Measurements from ENCODE around the gene LGALS9.
"Not testable (repeated sequence)": the region's sequence is repeated elsewhere in the genome, so short reads cannot be mapped to it uniquely, and the experiment has no call there.

The LGALS9 gene

DNA sequence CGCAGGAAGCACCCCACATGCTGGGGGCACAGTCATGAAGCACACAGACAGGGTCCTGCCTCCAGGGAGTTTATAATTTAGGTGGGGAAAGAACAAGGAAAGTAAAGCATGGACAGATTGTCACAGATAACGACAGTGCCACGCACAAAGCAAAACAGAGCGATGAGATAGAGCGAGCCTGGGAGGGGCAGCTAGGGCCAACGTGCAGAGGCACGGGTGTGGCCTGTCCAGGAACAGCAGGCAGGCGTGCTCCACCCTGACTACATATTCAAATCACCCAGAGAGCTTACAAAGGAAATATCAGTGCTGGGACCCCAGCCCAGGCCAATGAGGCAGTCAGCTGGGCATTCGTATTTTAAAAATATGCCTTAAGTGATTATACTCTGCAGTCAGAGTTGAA lies 16.8 kb downstream of the LGALS9 start:
- no peak overlapping the region for H3K9ac ChIP-seq (ENCODE audit: low read length)
- H3K9me2 ChIP-seq (ENCODE audit: low read depth, low read length), result no peaks in the 10 kb centered on the region
- H3K4me3 ChIP-seq (ENCODE audit: low read depth, low read length, poor library complexity, severe bottlenecking), result no peak overlapping the region
- H3K9me3 ChIP-seq (ENCODE audit: low read length), result no peaks in the 10 kb centered on the region
- H3F3A ChIP-seq (ENCODE audit: insufficient read depth, low read length), result no peaks in the 10 kb centered on the region
- no peaks in the 10 kb centered on the region for H3K79me2 ChIP-seq (ENCODE audit: insufficient read depth, low read length)
- no peak overlapping the region for H3K4me2 ChIP-seq (ENCODE audit: low read length)
- H4K20me1 ChIP-seq (ENCODE audit: insufficient read depth, low read length), result no peaks in the 10 kb centered on the region
- TF ChIP-seq, protein P1, sequence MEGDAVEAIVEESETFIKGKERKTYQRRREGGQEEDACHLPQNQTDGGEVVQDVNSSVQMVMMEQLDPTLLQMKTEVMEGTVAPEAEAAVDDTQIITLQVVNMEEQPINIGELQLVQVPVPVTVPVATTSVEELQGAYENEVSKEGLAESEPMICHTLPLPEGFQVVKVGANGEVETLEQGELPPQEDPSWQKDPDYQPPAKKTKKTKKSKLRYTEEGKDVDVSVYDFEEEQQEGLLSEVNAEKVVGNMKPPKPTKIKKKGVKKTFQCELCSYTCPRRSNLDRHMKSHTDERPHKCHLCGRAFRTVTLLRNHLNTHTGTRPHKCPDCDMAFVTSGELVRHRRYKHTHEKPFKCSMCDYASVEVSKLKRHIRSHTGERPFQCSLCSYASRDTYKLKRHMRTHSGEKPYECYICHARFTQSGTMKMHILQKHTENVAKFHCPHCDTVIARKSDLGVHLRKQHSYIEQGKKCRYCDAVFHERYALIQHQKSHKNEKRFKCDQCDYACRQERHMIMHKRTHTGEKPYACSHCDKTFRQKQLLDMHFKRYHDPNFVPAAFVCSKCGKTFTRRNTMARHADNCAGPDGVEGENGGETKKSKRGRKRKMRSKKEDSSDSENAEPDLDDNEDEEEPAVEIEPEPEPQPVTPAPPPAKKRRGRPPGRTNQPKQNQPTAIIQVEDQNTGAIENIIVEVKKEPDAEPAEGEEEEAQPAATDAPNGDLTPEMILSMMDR (IDR thresholded peaks at IDR 0.05; ENCODE audit: low read length), result no peak
- H3K27ac ChIP-seq (ENCODE audit: low read depth, low read length, poor library complexity, severe bottlenecking), result no peak overlapping the region
- H3K36me3 ChIP-seq (ENCODE audit: insufficient read depth, low read length), result no peaks in the 10 kb centered on the region
- H3K27me3 ChIP-seq (ENCODE audit: insufficient read depth, low read length), result no peaks in the 10 kb centered on the region
- H3K4me1 ChIP-seq (ENCODE audit: insufficient read depth, low read length, severe bottlenecking), result no peaks in the 10 kb centered on the region
- no peak overlapping the region for H2AFZ ChIP-seq (ENCODE audit: low read length)

DNA sequence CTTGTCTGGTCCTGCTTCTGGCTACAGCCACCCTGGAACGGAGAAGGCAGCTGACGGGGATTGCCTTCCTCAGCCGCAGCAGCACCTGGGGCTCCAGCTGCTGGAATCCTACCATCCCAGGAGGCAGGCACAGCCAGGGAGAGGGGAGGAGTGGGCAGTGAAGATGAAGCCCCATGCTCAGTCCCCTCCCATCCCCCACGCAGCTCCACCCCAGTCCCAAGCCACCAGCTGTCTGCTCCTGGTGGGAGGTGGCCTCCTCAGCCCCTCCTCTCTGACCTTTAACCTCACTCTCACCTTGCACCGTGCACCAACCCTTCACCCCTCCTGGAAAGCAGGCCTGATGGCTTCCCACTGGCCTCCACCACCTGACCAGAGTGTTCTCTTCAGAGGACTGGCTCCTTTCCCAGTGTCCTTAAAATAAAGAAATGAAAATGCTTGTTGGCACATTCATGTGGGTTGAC lies 18.2 kb downstream of the LGALS9 start:
- H3K4me3 ChIP-seq (ENCODE audit: low read depth, low read length, poor library complexity, severe bottlenecking); H3K27ac ChIP-seq (ENCODE audit: low read depth, low read length, poor library complexity, severe bottlenecking); H3K9me2 ChIP-seq (ENCODE audit: low read depth, low read length); H4K20me1 ChIP-seq (ENCODE audit: insufficient read depth, low read length); H3K79me2 ChIP-seq (ENCODE audit: insufficient read depth, low read length); H3K4me2 ChIP-seq (ENCODE audit: low read length); H2AFZ ChIP-seq (ENCODE audit: low read length); H3K9me3 ChIP-seq (ENCODE audit: low read length); H3F3A ChIP-seq (ENCODE audit: insufficient read depth, low read length); H3K36me3 ChIP-seq (ENCODE audit: insufficient read depth, low read length); H3K27me3 ChIP-seq (ENCODE audit: insufficient read depth, low read length); H3K9ac ChIP-seq (ENCODE audit: low read length); H3K4me1 ChIP-seq (ENCODE audit: insufficient read depth, low read length, severe bottlenecking): not testable (repeated sequence)

DNA sequence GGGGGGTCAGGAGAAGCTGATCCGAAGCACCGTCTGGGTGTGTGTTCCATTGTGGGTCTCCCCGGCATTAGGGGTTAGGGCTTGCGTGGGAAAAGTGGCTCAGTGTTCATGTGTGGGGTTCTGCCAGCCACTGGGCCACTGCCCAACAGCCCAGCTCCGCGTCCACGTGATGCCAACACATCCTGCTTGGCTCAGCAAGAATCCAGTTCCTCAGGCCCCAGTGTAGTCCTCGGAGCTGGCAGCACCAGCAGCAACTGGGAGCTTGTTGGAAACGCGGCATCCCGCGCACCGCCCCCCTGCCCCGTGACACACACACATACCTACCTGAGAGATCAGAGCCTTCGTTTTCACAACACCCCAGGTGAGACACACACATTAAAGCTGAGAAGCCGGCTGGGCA lies 18.9 kb downstream of the LGALS9 start:
- Histone ChIP-seq H3K27me3 (ENCODE audit: insufficient read depth, low read length) (no peaks in the 10 kb centered on the region), H3K9me3 (ENCODE audit: low read length) (no peaks in the 10 kb centered on the region), H2AFZ (ENCODE audit: low read length) (no peak overlapping the region), H3K36me3 (ENCODE audit: insufficient read depth, low read length) (no peaks in the 10 kb centered on the region), H3K27ac (ENCODE audit: low read depth, low read length, poor library complexity, severe bottlenecking) (no peak overlapping the region), H4K20me1 (ENCODE audit: insufficient read depth, low read length) (no peaks in the 10 kb centered on the region), H3K79me2 (ENCODE audit: insufficient read depth, low read length) (no peaks in the 10 kb centered on the region), H3K9me2 (ENCODE audit: low read depth, low read length) (no peaks in the 10 kb centered on the region), H3K4me2 (ENCODE audit: low read length) (no peak overlapping the region), H3K9ac (ENCODE audit: low read length) (no peak overlapping the region), H3K4me1 (ENCODE audit: insufficient read depth, low read length, severe bottlenecking) (no peaks in the 10 kb centered on the region), H3K4me3 (ENCODE audit: low read depth, low read length, poor library complexity, severe bottlenecking) (no peak overlapping the region), H3F3A (ENCODE audit: insufficient read depth, low read length) (no peaks in the 10 kb centered on the region)
- TF ChIP-seq, protein P1 (IDR thresholded peaks at IDR 0.05; ENCODE audit: low read length), result no peak
- TF ChIP-seq EZH2 (IDR thresholded peaks at IDR 0.05; ENCODE audit: borderline replicate concordance, low read length), result no peak

DNA sequence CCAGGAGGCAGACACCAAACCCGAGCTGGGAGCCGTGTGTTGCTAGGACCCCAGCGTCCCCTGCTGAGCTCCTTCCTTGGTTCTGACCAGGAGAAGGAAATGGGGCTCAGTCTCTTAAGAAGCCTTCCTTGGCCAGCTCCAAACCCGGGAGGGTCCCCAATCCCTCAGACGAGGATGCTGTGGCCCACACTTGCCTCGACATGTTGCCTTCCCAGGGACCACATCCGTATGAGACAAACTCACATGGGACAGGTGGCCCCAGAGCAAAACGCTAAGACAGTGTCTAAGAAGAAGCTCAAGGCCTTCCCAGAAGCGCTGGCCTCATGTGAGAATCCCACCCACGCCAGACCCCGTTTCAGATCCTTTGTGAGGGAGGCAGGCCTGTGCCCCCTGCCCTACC lies 19.8 kb downstream of the LGALS9 start:
- H2AFZ ChIP-seq (ENCODE audit: low read length), result no peak overlapping the region
- TF ChIP-seq, protein P1 (IDR thresholded peaks at IDR 0.05; ENCODE audit: low read length), result no peak
- TF ChIP-seq EZH2 (IDR thresholded peaks at IDR 0.05; ENCODE audit: borderline replicate concordance, low read length), result no peak
- no peak overlapping the region for H3K4me2 ChIP-seq (ENCODE audit: low read length)
- no peaks in the 10 kb centered on the region for H3K27me3 ChIP-seq (ENCODE audit: insufficient read depth, low read length)
- no peaks in the 10 kb centered on the region for H3K79me2 ChIP-seq (ENCODE audit: insufficient read depth, low read length)
- H3K4me3 ChIP-seq (ENCODE audit: low read depth, low read length, poor library complexity, severe bottlenecking), result no peak overlapping the region
- no peaks in the 10 kb centered on the region for H3K9me3 ChIP-seq (ENCODE audit: low read length)
- H4K20me1 ChIP-seq (ENCODE audit: insufficient read depth, low read length), result no peaks in the 10 kb centered on the region
- H3K4me1 ChIP-seq (ENCODE audit: insufficient read depth, low read length, severe bottlenecking), result no peaks in the 10 kb centered on the region
- H3K27ac ChIP-seq (ENCODE audit: low read depth, low read length, poor library complexity, severe bottlenecking), result no peak overlapping the region
- H3K9ac ChIP-seq (ENCODE audit: low read length), result no peak overlapping the region
- H3K9me2 ChIP-seq (ENCODE audit: low read depth, low read length), result no peaks in the 10 kb centered on the region
- H3K36me3 ChIP-seq (ENCODE audit: insufficient read depth, low read length), result no peaks in the 10 kb centered on the region
- no peaks in the 10 kb centered on the region for H3F3A ChIP-seq (ENCODE audit: insufficient read depth, low read length)
